Heart left ventricle (tissue), 16 donors: ENCODE data around the gene HGS. TPM values are rescaled to one million over a fixed set of nuclear protein-coding genes. Genes with fewer than 3 reads are reported as not detected.
"Not testable (repeated sequence)": the region's sequence is repeated elsewhere in the genome, so short reads cannot be mapped to it uniquely, and the experiment has no call there.

Experiments used
- ATAC-seq, 4 donors: fragments of 200-7000 bp; cut with Tn5 transposase; one replicate each; pipeline ENCODE4 v1.9.1; 2020 to 2022; ENCODE audit warnings: moderate library complexity in 4 of 4, mild to moderate bottlenecking in 3 of 4, moderate number of reproducible peaks in 1 of 4
- DNase-seq, 5 donors: peaks; one replicate each; pipeline ENCODE4 v3.0.0-alpha.2; 2020
- H3K27ac ChIP-seq, 12 donors: fragments of 200-600 bp; sonication (generic) in 4 of 12; one replicate each; pipeline versions ENCODE4 v1.5.0 to v1.8.0; 2016 to 2022; ENCODE audit warnings: mild to moderate bottlenecking in 2 of 12
- H3K27me3 ChIP-seq, 9 donors: fragments of 200-600 bp; sonication (generic) in 2 of 9; one replicate each; pipeline versions ENCODE4 v1.5.1 to v1.8.0; 2016 to 2022; ENCODE audit warnings: mild to moderate bottlenecking in 3 of 9
- H3K36me3 ChIP-seq, 9 donors: fragments of 200-600 bp; sonication (generic) in 2 of 9; one replicate each; pipeline versions ENCODE4 v1.5.0 to v1.8.0; 2018 to 2022; ENCODE audit warnings: mild to moderate bottlenecking in 2 of 9
- H3K4me1 ChIP-seq, 12 donors: fragments of 200-600 bp; sonication (generic) in 4 of 12; one replicate each; pipeline versions ENCODE4 v1.5.0 to v1.8.0; 2016 to 2022; ENCODE audit warnings: mild to moderate bottlenecking in 3 of 12
- H3K4me3 ChIP-seq, 12 donors: fragments of 200-600 bp; sonication (generic) in 4 of 12; one replicate each; pipeline versions ENCODE4 v1.5.0 to v1.8.0; 2017 to 2022; ENCODE audit warnings: mild to moderate bottlenecking in 9 of 12, moderate library complexity in 4 of 12
- H3K9me3 ChIP-seq, 12 donors: fragments of 200-600 bp; sonication (generic) in 4 of 12; one replicate each; pipeline versions ENCODE4 v1.5.0 to v1.8.0; 2016 to 2022; ENCODE audit warnings: mild to moderate bottlenecking in 1 of 12
- POLR2A ChIP-seq, 2 donors: fragments of 450-650 bp; IDR thresholded peaks; one replicate each; pipeline ENCODE4 v1.6.1; 2017; ENCODE audit warnings: antibody characterized with exemption in 2 of 2, mild to moderate bottlenecking in 2 of 2, moderate library complexity in 2 of 2
- WGBS, 4 donors: extraction: QIAGEN DNeasy Blood & Tissue Kit in 2 of 4; methylation state at CpG; one replicate each; pipeline versions ENCODE4 v1.1.5 to v1.1.7; 2013 to 2018; 5-methylcytosine and 5-hydroxymethylcytosine counted together
- intact Hi-C, 10 donors: fragments of 100-400 bp; cut with DNase I; formaldehyde crosslinking; loops; one replicate each; pipeline versions ENCODE4 v1.11.1 to v1.14.2; 2022
- polyA plus RNA-seq, 2 donors: library from polyadenylated mRNA; stranded (reverse); fragments of 200-250 nt; gene quantifications; one replicate each; pipeline ENCODE4 v1.2.3, GENCODE V29; 2013
- total RNA-seq, 9 donors: library from RNA; depleted of rRNA in 2 of 9; stranded (reverse); fragments of >200 nt in 2 of 9; fragmentation: NEBNext Ultra II Directional in 3 of 9; extraction: Animal tissue kit (Norgen Biotek cat#: 25700) in 3 of 9; gene quantifications; one replicate each; pipeline versions ENCODE4 v1.1.0 to v1.2.4, GENCODE V29; 2016 to 2023
- TF ChIP-seq, protein P1 (sequence below), 12 donors: fragments of 200-600 bp; sonication (generic) in 4 of 12; IDR thresholded peaks; one replicate each; pipeline versions ENCODE4 v1.5.0 to v1.8.0; 2018 to 2022; ENCODE audit warnings: antibody characterized with exemption in 12 of 12, mild to moderate bottlenecking in 5 of 12
- donor health status: ischemic (EF 13 %, LVEDD 7.1; RV severe dilation, severe dysfunction).
- donor health status: healthy with polysubstance abuse.
- donor health status: DM: no; HTN: yes; CAD: no.
- donor health status: DM: no; HTN: no; CAD: no.
- donor health status: ischemic (EF 25% LVEDD 6.9; RV normal size, moderate dysfunction).
- donor health status: ischemic (EF 25% LVEDD 5.7; RV mildly dilated, moderate dysfunction).
- donor health status: healthy.
- donor health status: DM: yes; HTN: yes; CAD: no.
- donor health status: ischemic (EF 35%, LVEDD 5.7; RV mildly dilated, moderate dysfunction).
- donor health status: nonischemic (EF 11% LVEDD 7.7; RV severe dilation, severe dysfunction).
- donor health status: DM: yes; HTN: yes; CAD: no.
- donor health status: PGD.
- donor health status: ischemic (EF 29% LVEDD 5.4; RV normal size, mild dysfunction).
- donor health status: nonischemic (EF 23%, LVEDD 6.1; RV moderate dilation, normal function).

Gene HGS
- total and polyA plus RNA-seq, 11 donors, result 37.4 to 90.8 (median 44.7) TPM

DNA sequence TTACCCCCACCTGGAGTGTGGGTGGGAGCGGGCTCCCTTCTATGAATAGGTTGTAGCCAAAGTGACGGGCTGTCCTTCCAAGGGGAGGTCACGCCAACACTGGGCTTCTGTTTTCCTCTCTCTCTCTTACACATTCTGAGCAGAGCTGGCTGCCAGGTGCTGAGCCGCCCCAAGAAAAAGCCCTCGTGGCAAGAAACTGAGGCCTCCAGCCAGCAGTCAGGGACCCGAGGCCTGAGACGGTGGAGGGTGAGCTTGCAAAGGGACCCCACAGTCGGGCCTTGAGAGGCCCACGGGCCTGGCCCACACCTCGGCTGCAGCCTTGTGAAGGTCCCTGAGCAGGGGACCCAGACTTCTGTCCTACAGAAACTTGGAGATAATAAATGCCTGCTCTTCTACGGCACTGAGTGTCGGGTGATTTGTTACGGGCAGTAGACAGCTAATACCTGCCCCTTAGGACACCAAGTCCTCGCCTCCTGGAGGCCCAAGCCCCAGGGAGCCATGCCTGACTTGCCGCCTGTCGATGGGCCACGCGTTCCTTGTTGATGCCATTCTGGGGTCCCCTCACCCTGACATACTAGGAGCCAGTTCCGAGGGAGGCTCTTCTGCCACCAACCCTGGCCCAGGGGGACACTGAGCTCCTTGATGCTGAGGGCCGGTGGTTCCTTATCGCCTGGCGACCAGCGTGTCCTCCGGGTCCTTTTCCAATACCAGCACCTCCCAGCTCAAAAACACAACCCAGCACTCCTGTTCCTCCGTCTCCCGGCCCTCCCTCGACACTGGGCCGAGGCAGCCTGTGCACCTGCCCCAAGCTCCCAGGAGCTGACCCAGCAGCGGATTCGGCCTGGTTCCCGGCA, 54.4 kb downstream of the HGS start:
- no peak for DNase-seq
- ATAC-seq, result no peak
- 84 to 88% (median 87%) methylated on average over 22 to 31 of the region's 31 CpGs for WGBS, 4 donors
- intact Hi-C loops, result no loop called here
- H3K36me3 ChIP-seq, result no peaks in the 10 kb centered on the region
- H3K4me3 ChIP-seq, result no peak overlapping the region
- TF ChIP-seq POLR2A (IDR thresholded peaks at IDR 0.05), result no peak
- TF ChIP-seq, protein P1, sequence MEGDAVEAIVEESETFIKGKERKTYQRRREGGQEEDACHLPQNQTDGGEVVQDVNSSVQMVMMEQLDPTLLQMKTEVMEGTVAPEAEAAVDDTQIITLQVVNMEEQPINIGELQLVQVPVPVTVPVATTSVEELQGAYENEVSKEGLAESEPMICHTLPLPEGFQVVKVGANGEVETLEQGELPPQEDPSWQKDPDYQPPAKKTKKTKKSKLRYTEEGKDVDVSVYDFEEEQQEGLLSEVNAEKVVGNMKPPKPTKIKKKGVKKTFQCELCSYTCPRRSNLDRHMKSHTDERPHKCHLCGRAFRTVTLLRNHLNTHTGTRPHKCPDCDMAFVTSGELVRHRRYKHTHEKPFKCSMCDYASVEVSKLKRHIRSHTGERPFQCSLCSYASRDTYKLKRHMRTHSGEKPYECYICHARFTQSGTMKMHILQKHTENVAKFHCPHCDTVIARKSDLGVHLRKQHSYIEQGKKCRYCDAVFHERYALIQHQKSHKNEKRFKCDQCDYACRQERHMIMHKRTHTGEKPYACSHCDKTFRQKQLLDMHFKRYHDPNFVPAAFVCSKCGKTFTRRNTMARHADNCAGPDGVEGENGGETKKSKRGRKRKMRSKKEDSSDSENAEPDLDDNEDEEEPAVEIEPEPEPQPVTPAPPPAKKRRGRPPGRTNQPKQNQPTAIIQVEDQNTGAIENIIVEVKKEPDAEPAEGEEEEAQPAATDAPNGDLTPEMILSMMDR (IDR thresholded peaks at IDR 0.05), result no peak
- H3K27ac ChIP-seq, result no peak overlapping the region
- H3K4me1 ChIP-seq, result peaks cover 0 to 19% (median 3%) of the 10 kb centered on the region in 12 donors
- H3K9me3 ChIP-seq, result no peaks in the 10 kb centered on the region
- peaks cover 0 to 14% (median 0%) of the 10 kb centered on the region in 9 donors for H3K27me3 ChIP-seq

DNA sequence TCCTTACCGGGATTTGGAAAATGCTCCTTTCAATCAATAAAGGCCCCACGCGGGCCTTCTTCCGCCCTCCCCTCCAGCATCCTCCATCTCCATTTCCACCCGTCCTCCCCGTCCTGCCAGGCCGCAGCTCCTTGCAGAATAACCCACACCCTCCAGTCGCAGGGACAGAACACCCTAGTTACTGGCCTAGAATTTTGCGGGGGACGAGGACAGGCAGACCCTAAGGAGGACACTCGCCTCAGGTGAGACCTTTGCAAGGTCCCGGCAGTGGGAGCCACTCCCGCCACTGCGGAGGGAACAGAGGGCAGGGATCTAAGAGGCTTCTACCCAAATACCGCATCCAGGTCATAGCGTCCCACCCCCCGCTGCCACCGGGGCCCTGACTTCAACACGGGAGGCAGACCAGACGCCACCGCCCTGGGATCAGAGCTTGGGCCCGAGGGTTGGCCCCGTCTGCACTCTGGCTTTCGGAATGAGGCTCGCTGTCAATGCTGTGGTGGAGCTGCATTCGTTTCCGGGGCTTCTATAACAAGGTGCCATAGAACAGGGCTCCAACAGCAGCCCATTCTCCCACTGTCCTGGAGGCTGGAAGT, 55.1 kb downstream of the HGS start:
- Histone ChIP-seq H3K36me3 (no peaks in the 10 kb centered on the region), H3K4me1 (peaks cover 0 to 13% (median 2%) of the 10 kb centered on the region in 12 donors), H3K27ac (no peak overlapping the region), H3K9me3 (no peaks in the 10 kb centered on the region), H3K4me3 (no peak overlapping the region), H3K27me3 (peaks cover 0 to 12% (median 0%) of the 10 kb centered on the region in 9 donors)
- WGBS, 4 donors, result 85 to 91% (median 86%) methylated on average over 20 to 27 of the region's 27 CpGs
- ATAC-seq, result no peak
- intact Hi-C loops, result no loop called here
- no peak for DNase-seq
- no peak for TF ChIP-seq POLR2A (IDR thresholded peaks at IDR 0.05)
- TF ChIP-seq, protein P1 (IDR thresholded peaks at IDR 0.05), result no peak

DNA sequence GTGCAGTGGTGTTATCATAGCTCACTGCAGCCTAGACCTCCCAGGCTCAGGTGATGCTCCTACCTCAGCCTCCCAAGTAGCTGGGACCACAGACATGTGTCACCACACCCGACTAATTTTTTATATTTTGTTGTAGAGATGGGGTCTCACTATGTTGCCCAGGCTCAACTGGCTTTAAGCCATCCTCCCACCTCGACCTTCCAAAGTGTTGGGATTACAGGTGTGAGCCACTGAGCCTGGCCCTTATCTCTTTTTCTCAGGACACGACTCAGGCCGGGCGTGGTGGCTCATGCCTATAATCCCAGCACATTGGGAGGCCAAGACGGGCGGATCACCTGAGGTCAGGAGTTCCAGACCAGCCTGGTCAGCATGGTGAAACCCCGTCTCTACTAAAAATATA, 55.8 kb downstream of the HGS start:
- H3K27me3 ChIP-seq, result peaks cover 0 to 12% (median 0%) of the 10 kb centered on the region in 9 donors
- H3K4me3 ChIP-seq, H3K4me1 ChIP-seq, H3K27ac ChIP-seq, ATAC-seq, DNase-seq, H3K9me3 ChIP-seq, intact Hi-C loops, H3K36me3 ChIP-seq: not testable (repeated sequence)
- WGBS, 4 donors, result 92 to 96% (median 94%) methylated on average over 8 of the region's 8 CpGs

DNA sequence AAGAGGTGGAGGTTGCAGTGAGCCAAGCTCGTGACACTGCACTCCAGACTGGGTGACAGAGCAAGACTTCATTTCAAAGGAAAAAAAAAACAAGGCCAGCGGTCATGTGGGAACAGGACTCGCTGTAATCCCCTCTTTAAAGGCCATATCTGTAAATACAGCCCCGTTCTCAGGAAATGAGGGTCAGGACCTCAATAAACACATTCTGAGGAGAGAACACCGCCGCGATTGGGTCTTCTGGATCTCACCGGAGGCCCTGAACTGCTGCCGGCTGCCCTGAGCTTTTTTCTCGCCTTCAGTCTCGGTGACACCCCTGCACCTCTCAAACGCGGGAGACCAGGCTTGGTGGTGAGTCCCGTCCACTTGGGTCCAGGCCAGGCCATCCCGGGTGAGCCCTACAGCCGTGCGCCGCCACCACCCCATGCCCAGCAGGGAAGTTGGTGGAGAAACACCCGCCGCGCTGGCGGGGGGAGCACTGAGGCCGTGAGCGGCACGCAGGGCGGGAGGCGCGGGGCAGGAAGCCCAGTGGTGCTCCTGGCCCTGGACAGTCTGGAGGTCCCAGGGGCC, 56.7 kb downstream of the HGS start:
- ATAC-seq (peak in 3 of 4 donors; percentile 24 to 39 (median 27)), DNase-seq (no peak)
- no peaks in the 10 kb centered on the region for H3K36me3 ChIP-seq
- H3K4me3 ChIP-seq, result peak overlapping the region in 1 of 12 donors; percentile 4
- H3K27me3 ChIP-seq, result peaks cover 0 to 12% (median 0%) of the 10 kb centered on the region in 9 donors
- WGBS, 4 donors, result 38 to 53% (median 46%) methylated on average over 28 of the region's 28 CpGs
- intact Hi-C loops, result no loop called here
- peaks cover 0 to 7% (median under 1%) of the 10 kb centered on the region in 12 donors for H3K4me1 ChIP-seq
- TF ChIP-seq, protein P1 (IDR thresholded peaks at IDR 0.05), result no peak
- no peak for TF ChIP-seq POLR2A (IDR thresholded peaks at IDR 0.05)
- no peak overlapping the region for H3K27ac ChIP-seq
- H3K9me3 ChIP-seq, result no peaks in the 10 kb centered on the region
